H1 (cell line): ENCODE data around the gene RIMBP2.

Source experiments
- CHD1 ChIP-seq: IDR thresholded peaks from 2 replicates; pipeline ENCODE4 v1.6.1; 2012; ENCODE audit warnings: low read depth, low read length, improper control_type of control experiment
- EZH2 ChIP-seq: fragments of 200-600 bp; sonication (generic); IDR thresholded peaks from 2 replicates; pipeline ENCODE4 v1.7.1; 2012; ENCODE audit warnings: low read depth, mild to moderate bottlenecking, moderate library complexity, low read length, inconsistent platforms; ENCODE audit not compliant: severe bottlenecking
- HDAC2 ChIP-seq, 2 experiments: fragments of 300-600 bp in 1 of 2; sonication (generic) in 1 of 2; IDR thresholded peaks; 2 replicates each; pipeline ENCODE4 v1.6.1; 2011 to 2012; ENCODE audit warnings: low read depth in 2 of 2, low read length in 2 of 2, mild to moderate bottlenecking in 2 of 2, moderate library complexity in 2 of 2, borderline replicate concordance in 1 of 2, inconsistent platforms in 1 of 2
- JUND ChIP-seq: IDR thresholded peaks from 2 replicates; pipeline ENCODE4 v1.6.1; 2011; ENCODE audit warnings: mild to moderate bottlenecking, improper control_type of control experiment, low read length
- POLR2A ChIP-seq, 2 experiments: IDR thresholded peaks; 1 replicate in 1 of 2; 2 replicates in 1 of 2; pipeline ENCODE4 v1.6.1; 2011; ENCODE audit warnings: low read depth in 2 of 2, low read length in 2 of 2, mild to moderate bottlenecking in 2 of 2; ENCODE audit errors: control extremely low read depth in 1 of 2
- POLR2AphosphoS5 ChIP-seq: IDR thresholded peaks from 2 replicates; pipeline ENCODE4 v1.6.1; 2011; ENCODE audit warnings: low read depth, low read length
- SIN3A ChIP-seq, 2 experiments: IDR thresholded peaks in 1 of 2; conservative IDR thresholded peaks in 1 of 2; 2 replicates each; pipeline ENCODE4 v1.6.1; 2011 to 2012; ENCODE audit warnings: low read length in 2 of 2, improper control_type of control experiment in 1 of 2, low read depth in 1 of 2, mild to moderate bottlenecking in 1 of 2
- TAF1 ChIP-seq: IDR thresholded peaks from 2 replicates; pipeline ENCODE4 v1.6.1; 2011; ENCODE audit warnings: mild to moderate bottlenecking, low read depth, low read length
- TCF12 ChIP-seq: IDR thresholded peaks from 2 replicates; pipeline ENCODE4 v1.6.1; 2011; ENCODE audit warnings: low read depth, mild to moderate bottlenecking, low read length
- TF ChIP-seq, protein P1 (sequence below), 3 experiments: IDR thresholded peaks; 1 replicate in 2 of 3; 2 replicates in 1 of 3; pipeline versions ENCODE4 v1.5.1 to v1.6.1; 2011; ENCODE audit warnings: low read length in 3 of 3, mild to moderate bottlenecking in 3 of 3, inconsistent platforms in 2 of 3, low read depth in 1 of 3, moderate library complexity in 1 of 3; ENCODE audit not compliant: insufficient read depth in 1 of 3; ENCODE audit errors: control extremely low read depth in 1 of 3
- TF ChIP-seq, protein P2 (sequence below): IDR thresholded peaks from 2 replicates; pipeline ENCODE4 v1.6.1; 2011; ENCODE audit warnings: low read length, improper control_type of control experiment

DNA sequence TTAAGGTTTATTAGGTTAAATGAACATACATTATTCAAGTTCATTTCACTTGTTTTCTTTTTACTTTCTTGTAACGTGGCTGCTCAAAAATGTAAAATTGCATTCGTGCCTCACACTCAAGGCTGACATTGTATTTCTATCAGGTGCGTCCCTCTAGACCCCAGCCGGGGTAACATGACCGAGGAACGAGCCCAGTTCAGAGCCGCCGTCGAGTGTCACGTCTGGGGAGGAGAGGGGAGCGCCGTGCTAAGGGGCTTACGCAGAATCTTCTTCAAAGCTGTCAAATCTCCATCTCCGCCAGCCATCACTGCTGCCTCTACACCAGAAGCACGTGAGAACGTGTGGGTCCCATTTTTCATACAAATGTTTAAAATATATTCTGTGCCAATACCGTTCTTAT is 170.6 kb downstream of the RIMBP2 start:
- no peak for TF ChIP-seq POLR2A (IDR thresholded peaks at IDR 0.05; ENCODE audit: control extremely low read depth in 1 of 2, low read depth in 2 of 2, low read length in 2 of 2)
- TF ChIP-seq, protein P1, sequence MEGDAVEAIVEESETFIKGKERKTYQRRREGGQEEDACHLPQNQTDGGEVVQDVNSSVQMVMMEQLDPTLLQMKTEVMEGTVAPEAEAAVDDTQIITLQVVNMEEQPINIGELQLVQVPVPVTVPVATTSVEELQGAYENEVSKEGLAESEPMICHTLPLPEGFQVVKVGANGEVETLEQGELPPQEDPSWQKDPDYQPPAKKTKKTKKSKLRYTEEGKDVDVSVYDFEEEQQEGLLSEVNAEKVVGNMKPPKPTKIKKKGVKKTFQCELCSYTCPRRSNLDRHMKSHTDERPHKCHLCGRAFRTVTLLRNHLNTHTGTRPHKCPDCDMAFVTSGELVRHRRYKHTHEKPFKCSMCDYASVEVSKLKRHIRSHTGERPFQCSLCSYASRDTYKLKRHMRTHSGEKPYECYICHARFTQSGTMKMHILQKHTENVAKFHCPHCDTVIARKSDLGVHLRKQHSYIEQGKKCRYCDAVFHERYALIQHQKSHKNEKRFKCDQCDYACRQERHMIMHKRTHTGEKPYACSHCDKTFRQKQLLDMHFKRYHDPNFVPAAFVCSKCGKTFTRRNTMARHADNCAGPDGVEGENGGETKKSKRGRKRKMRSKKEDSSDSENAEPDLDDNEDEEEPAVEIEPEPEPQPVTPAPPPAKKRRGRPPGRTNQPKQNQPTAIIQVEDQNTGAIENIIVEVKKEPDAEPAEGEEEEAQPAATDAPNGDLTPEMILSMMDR (IDR thresholded peaks at IDR 0.05; ENCODE audit: control extremely low read depth in 1 of 3, insufficient read depth in 1 of 3, low read depth in 1 of 3, low read length in 3 of 3): no peak
- TF ChIP-seq POLR2AphosphoS5: no peak
- TF ChIP-seq EZH2: no peak
- TF ChIP-seq TAF1: no peak
- no peak for TF ChIP-seq CHD1
- no peak for TF ChIP-seq JUND
- no peak for TF ChIP-seq SIN3A (conservative IDR thresholded peaks at IDR 0.05 in 1 of 2, IDR thresholded peaks at IDR 0.05 in 1 of 2; ENCODE audit: low read depth in 1 of 2, low read length in 2 of 2)
- TF ChIP-seq, protein P2, sequence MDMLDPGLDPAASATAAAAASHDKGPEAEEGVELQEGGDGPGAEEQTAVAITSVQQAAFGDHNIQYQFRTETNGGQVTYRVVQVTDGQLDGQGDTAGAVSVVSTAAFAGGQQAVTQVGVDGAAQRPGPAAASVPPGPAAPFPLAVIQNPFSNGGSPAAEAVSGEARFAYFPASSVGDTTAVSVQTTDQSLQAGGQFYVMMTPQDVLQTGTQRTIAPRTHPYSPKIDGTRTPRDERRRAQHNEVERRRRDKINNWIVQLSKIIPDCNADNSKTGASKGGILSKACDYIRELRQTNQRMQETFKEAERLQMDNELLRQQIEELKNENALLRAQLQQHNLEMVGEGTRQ: no peak
- TF ChIP-seq HDAC2 (IDR thresholded peaks at IDR 0.05; ENCODE audit: borderline replicate concordance in 1 of 2, low read depth in 2 of 2, low read length in 2 of 2): no peak
- no peak for TF ChIP-seq TCF12
